CD8-positive, alpha-beta memory T cell (primary cell): ENCODE results near the gene RACGAP1. TPM values are rescaled to one million over a fixed set of nuclear protein-coding genes. Genes with fewer than 3 reads are reported as not detected.

Experiments
- CTCF ChIA-PET: fragments of 350-600 bp; sonication (Branson Sonifier 250); formaldehyde crosslinking; loops from one replicate; lab custom pipeline; 2021; ENCODE audit warnings: antibody characterized with exemption; lab: Charles Lee
- POLR2A ChIA-PET: fragments of 350-600 bp; sonication (Branson Sonifier 250); formaldehyde crosslinking; loops from one replicate; lab custom pipeline; 2021; ENCODE audit warnings: antibody characterized with exemption; lab: Charles Lee
- DNase-seq, 5 donors: peaks; one replicate each; pipeline versions ENCODE4 v3.0.0 to v3.0.0-alpha.2; 2020 to 2022; ENCODE audit warnings: mixed read lengths in 1 of 5
- H3K27ac ChIP-seq: one replicate; pipeline ENCODE4 v1.7.0; 2013; ENCODE audit warnings: low read depth, mild to moderate bottlenecking, low read length, moderate library complexity
- H3K27me3 ChIP-seq: 2 replicates; pipeline ENCODE4 v1.7.0; 2013; ENCODE audit warnings: low read length, mild to moderate bottlenecking; ENCODE audit not compliant: insufficient read depth, poor library complexity, severe bottlenecking
- H3K36me3 ChIP-seq: 2 replicates; pipeline ENCODE4 v1.7.0; 2013; ENCODE audit warnings: mild to moderate bottlenecking, low read length, moderate library complexity; ENCODE audit not compliant: insufficient read depth
- H3K4me1 ChIP-seq: 2 replicates; pipeline ENCODE4 v1.7.0; 2013; ENCODE audit warnings: mild to moderate bottlenecking, low read length, moderate library complexity; ENCODE audit not compliant: insufficient read depth
- H3K4me3 ChIP-seq: 2 replicates; pipeline ENCODE4 v1.7.0; 2013; ENCODE audit warnings: mild to moderate bottlenecking, low read length
- H3K9me3 ChIP-seq: 2 replicates; pipeline ENCODE4 v1.7.0; 2013; ENCODE audit warnings: mild to moderate bottlenecking, low read length
- H3K27ac Mint-ChIP-seq, 8 donors: one replicate each; pipeline ENCODE4 v1.8.0; 2020 to 2021; ENCODE audit warnings: mixed read lengths in 8 of 8, mild to moderate bottlenecking in 6 of 8, inconsistent platforms in 3 of 8, moderate library complexity in 3 of 8
- H3K27me3 Mint-ChIP-seq, 2 donors: one replicate each; pipeline ENCODE4 v1.8.0; 2020 to 2021; ENCODE audit warnings: mixed read lengths in 2 of 2, mild to moderate bottlenecking in 1 of 2, moderate library complexity in 1 of 2
- H3K36me3 Mint-ChIP-seq, 3 donors: one replicate each; pipeline ENCODE4 v1.8.0; 2020 to 2021; ENCODE audit warnings: mixed read lengths in 3 of 3, inconsistent platforms in 1 of 3, mild to moderate bottlenecking in 1 of 3
- H3K4me1 Mint-ChIP-seq, 3 donors: one replicate each; pipeline ENCODE4 v1.8.0; 2020 to 2021; ENCODE audit warnings: mixed read lengths in 3 of 3, inconsistent platforms in 1 of 3, mild to moderate bottlenecking in 1 of 3
- H3K4me3 Mint-ChIP-seq, 7 donors: one replicate each; pipeline ENCODE4 v1.8.0; 2020 to 2021; ENCODE audit warnings: mixed read lengths in 7 of 7, mild to moderate bottlenecking in 6 of 7, moderate library complexity in 4 of 7, inconsistent platforms in 2 of 7
- H3K9me3 Mint-ChIP-seq, 5 donors: one replicate each; pipeline ENCODE4 v1.8.0; 2020 to 2022; ENCODE audit warnings: mixed read lengths in 5 of 5, mild to moderate bottlenecking in 3 of 5, moderate library complexity in 2 of 5, inconsistent platforms in 1 of 5
- polyA plus RNA-seq: library from polyadenylated mRNA; unstranded; fragments of 300-500 nt; fragmentation: Illumina TruSeq; gene quantifications from one replicate; pipeline ENCODE4 v1.2.3, GENCODE V29; 2021
- total RNA-seq, 2 experiments: library from RNA; stranded (reverse); gene quantifications; one replicate each; pipeline ENCODE4 v1.2.3, GENCODE V29; 2021

RACGAP1 gene, protein sequence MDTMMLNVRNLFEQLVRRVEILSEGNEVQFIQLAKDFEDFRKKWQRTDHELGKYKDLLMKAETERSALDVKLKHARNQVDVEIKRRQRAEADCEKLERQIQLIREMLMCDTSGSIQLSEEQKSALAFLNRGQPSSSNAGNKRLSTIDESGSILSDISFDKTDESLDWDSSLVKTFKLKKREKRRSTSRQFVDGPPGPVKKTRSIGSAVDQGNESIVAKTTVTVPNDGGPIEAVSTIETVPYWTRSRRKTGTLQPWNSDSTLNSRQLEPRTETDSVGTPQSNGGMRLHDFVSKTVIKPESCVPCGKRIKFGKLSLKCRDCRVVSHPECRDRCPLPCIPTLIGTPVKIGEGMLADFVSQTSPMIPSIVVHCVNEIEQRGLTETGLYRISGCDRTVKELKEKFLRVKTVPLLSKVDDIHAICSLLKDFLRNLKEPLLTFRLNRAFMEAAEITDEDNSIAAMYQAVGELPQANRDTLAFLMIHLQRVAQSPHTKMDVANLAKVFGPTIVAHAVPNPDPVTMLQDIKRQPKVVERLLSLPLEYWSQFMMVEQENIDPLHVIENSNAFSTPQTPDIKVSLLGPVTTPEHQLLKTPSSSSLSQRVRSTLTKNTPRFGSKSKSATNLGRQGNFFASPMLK
- total RNA-seq = 10 to 100 TPM; 79.3 to 84.3 TPM
- polyA plus RNA-seq = 11.9 TPM

GRCh38 chr12:50025187-50026059, at the start of gene RACGAP1:
TSS of gene RACGAP1 (minus strand) at chr12:50025494. CDS start at chr12:50016715, 8,779 bp downstream.
- no peaks in the 10 kb centered on the region for H3K9me3 Mint-ChIP-seq
- H3K4me3 Mint-ChIP-seq = peak within 1 kb of the TSS; percentile 92 to 100 (median 98)
- DNase-seq = peak; percentile 90 to 98 (median 97)
- POLR2A ChIA-PET = interaction anchor here (0.7 to 1.0 kb wide), 5 partner anchors 15 to 702 kb away, joined by 3 to 8 read pairs (median 3); partner anchors contain the start of gene TROAP
- peak within 1 kb of the TSS; percentile 48 to 99 (median 96) for H3K27ac Mint-ChIP-seq
- peaks cover 14 to 46% (median 19%) of the 10 kb centered on the region in 3 donors for H3K4me1 Mint-ChIP-seq
- Histone ChIP-seq H3K36me3 (no peaks in the 10 kb centered on the region), H3K4me3 (peak within 1 kb of the TSS; percentile 69), H3K9me3 (no peaks in the 10 kb centered on the region), H3K4me1 (peaks cover 13% of the 10 kb centered on the region), H3K27me3 (no peaks in the 10 kb centered on the region), H3K27ac (peak within 1 kb of the TSS; percentile 65)
- CTCF ChIA-PET = interaction anchor here (0.7 to 2.3 kb wide), 6 partner anchors 10 to 86 kb away, joined by 3 to 9 read pairs (median 4); partner anchors contain the start of gene COX14
- peaks cover 0 to 3% (median 3%) of the 10 kb centered on the region in 3 donors for H3K36me3 Mint-ChIP-seq
- H3K27me3 Mint-ChIP-seq = peaks cover 0 to 5% of the 10 kb centered on the region in 2 donors

GRCh38 chr12:50073712-50074111, 48.4 kb upstream of the RACGAP1 start:
- no peaks in the 10 kb centered on the region for H3K36me3 ChIP-seq
- H3K27me3 ChIP-seq = no peaks in the 10 kb centered on the region
- ChIA-PET POLR2A (no interaction called here), CTCF (interaction anchor here (0.7 to 5.1 kb wide), 14 partner anchors 14 to 109 kb away, joined by 3 to 57 read pairs (median 6); partner anchors contain the start of gene COX14)
- Mint-ChIP-seq H3K27ac (no peak overlapping the region), H3K27me3 (peaks cover 3 to 7% of the 10 kb centered on the region in 2 donors), H3K4me3 (no peak overlapping the region), H3K36me3 (peaks cover 0 to 1% (median 0%) of the 10 kb centered on the region in 3 donors), H3K4me1 (peaks cover 5 to 12% (median 5%) of the 10 kb centered on the region in 3 donors), H3K9me3 (no peaks in the 10 kb centered on the region)
- H3K4me1 ChIP-seq = peaks cover 4% of the 10 kb centered on the region
- no peak overlapping the region for H3K27ac ChIP-seq
- no peaks in the 10 kb centered on the region for H3K9me3 ChIP-seq
- DNase-seq = peak in 1 of 5 donors; percentile 33
- H3K4me3 ChIP-seq = no peak overlapping the region

DNA sequence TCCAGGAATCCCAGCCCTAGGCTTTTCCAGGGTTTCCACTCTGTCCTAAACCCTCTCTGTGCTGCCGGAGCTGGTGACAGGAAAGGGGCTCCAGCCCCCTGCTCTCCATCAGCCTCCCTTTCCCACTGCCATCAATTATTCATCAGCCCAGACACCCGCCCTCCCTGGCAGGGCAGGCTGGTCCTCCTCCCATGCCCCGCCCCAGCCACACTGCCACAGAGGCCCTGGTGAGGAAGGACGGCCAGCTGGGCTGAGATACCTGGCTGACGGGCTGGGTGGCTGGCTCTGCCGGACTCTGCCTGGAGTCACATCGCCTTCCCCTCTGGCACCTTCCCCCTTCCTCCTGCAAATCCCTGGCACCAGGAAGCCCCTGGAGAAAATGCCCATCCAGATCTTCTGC, 47.9 kb upstream of the RACGAP1 start:
- Histone ChIP-seq H3K9me3 (no peaks in the 10 kb centered on the region), H3K27ac (no peak overlapping the region), H3K4me1 (peaks cover 4% of the 10 kb centered on the region), H3K4me3 (no peak overlapping the region), H3K27me3 (no peaks in the 10 kb centered on the region), H3K36me3 (no peaks in the 10 kb centered on the region)
- Mint-ChIP-seq H3K36me3 (peaks cover 0 to 1% (median 0%) of the 10 kb centered on the region in 3 donors), H3K4me3 (no peak overlapping the region), H3K27ac (no peak overlapping the region), H3K27me3 (peaks cover 3 to 7% of the 10 kb centered on the region in 2 donors), H3K9me3 (no peaks in the 10 kb centered on the region), H3K4me1 (peaks cover 5 to 12% (median 5%) of the 10 kb centered on the region in 3 donors)
- DNase-seq = peak in 1 of 5 donors; percentile 38
- ChIA-PET POLR2A (no interaction called here), CTCF (interaction anchor here (0.6 to 5.1 kb wide), 11 partner anchors 14 to 110 kb away, joined by 3 to 57 read pairs (median 5); partner anchors contain the start of gene COX14)

DNA sequence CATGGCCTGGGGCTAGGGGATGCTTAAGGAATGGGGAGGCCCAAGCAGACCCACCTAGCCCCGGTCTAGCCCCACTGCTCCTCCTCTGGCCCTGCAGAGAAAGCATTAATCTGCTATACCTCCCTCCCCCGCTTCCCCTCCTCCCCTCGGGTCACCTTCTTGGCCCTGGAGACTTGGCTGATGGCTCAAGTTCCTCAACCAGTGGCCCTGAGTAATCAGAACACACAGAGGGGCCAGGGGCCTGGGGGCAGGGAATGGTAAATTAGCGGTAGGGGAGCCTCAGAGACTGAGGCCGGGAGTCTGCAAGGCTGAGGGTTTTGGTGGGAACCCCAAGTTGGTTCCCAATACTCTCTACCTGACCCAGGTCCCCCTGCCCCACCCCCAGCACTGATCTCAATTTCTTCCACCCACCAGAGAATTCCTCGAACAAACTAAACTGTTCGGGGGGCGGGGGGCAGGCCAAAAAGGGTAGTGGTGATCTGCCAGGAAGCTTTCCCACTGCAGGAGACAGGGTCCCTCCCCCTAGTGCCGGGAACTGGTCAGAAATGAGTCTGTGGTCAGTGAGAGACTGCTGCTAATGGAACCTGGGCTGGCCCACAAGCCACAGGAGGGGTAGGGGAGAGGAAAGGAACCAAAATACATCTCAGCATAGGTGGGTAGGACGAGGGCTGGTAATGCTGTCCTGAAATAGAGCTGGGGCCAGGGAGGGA, 47.1 kb upstream of the RACGAP1 start:
- Mint-ChIP-seq H3K27me3 (peaks cover 3 to 7% of the 10 kb centered on the region in 2 donors), H3K9me3 (no peaks in the 10 kb centered on the region), H3K36me3 (peaks cover 0 to 1% (median 0%) of the 10 kb centered on the region in 3 donors), H3K4me1 (peaks cover 5 to 12% (median 5%) of the 10 kb centered on the region in 3 donors), H3K4me3 (no peak overlapping the region), H3K27ac (no peak overlapping the region)
- Histone ChIP-seq H3K4me3 (no peak overlapping the region), H3K27me3 (no peaks in the 10 kb centered on the region), H3K27ac (no peak overlapping the region), H3K4me1 (peaks cover 4% of the 10 kb centered on the region), H3K36me3 (no peaks in the 10 kb centered on the region), H3K9me3 (no peaks in the 10 kb centered on the region)
- POLR2A ChIA-PET = no interaction called here
- peak in 1 of 5 donors; percentile 38 for DNase-seq
- CTCF ChIA-PET = interaction anchor here (0.6 to 6.0 kb wide), 8 partner anchors 12 to 105 kb away, joined by 3 to 59 read pairs (median 20); partner anchors contain the start of genes COX14 and SMARCD1

- POLR2A ChIA-PET = no interaction called here
- H3K36me3 ChIP-seq = no peaks in the 10 kb centered on the region
- peak; percentile 48 to 71 (median 53) for DNase-seq
- H3K4me3 ChIP-seq = no peak overlapping the region
- peaks cover 5 to 12% (median 5%) of the 10 kb centered on the region in 3 donors for H3K4me1 Mint-ChIP-seq
- H3K9me3 ChIP-seq = no peaks in the 10 kb centered on the region
- CTCF ChIA-PET = interaction anchor here (0.6 to 7.0 kb wide), 31 partner anchors 9 to 673 kb away, joined by 3 to 69 read pairs (median 4); partner anchors contain the start of genes CERS5, COX14, SMARCD1 and TMBIM6
- H3K27ac Mint-ChIP-seq = peak overlapping the region in 1 of 8 donors; percentile 20
- no peaks in the 10 kb centered on the region for H3K27me3 ChIP-seq
- H3K9me3 Mint-ChIP-seq = no peaks in the 10 kb centered on the region
- H3K27me3 Mint-ChIP-seq = peaks cover 3 to 4% of the 10 kb centered on the region in 2 donors
- H3K36me3 Mint-ChIP-seq = peaks cover 0 to 1% (median 0%) of the 10 kb centered on the region in 3 donors
- H3K4me1 ChIP-seq = peaks cover 4% of the 10 kb centered on the region
- H3K27ac ChIP-seq = no peak overlapping the region
- peak overlapping the region in 1 of 7 donors; percentile 21 for H3K4me3 Mint-ChIP-seq
Observed at GRCh38 chr12:50070314-50071060, 45.2 kb upstream of the RACGAP1 start.

- Histone ChIP-seq H3K4me1 (no peaks in the 10 kb centered on the region), H3K36me3 (no peaks in the 10 kb centered on the region), H3K27me3 (no peaks in the 10 kb centered on the region), H3K9me3 (no peaks in the 10 kb centered on the region), H3K4me3 (no peak overlapping the region), H3K27ac (no peak overlapping the region)
- no peaks in the 10 kb centered on the region for H3K9me3 Mint-ChIP-seq
- H3K27me3 Mint-ChIP-seq = peaks cover 3 to 4% of the 10 kb centered on the region in 2 donors
- peaks cover 4 to 8% (median 5%) of the 10 kb centered on the region in 3 donors for H3K4me1 Mint-ChIP-seq
- peaks cover 0 to 1% (median 0%) of the 10 kb centered on the region in 3 donors for H3K36me3 Mint-ChIP-seq
- ChIA-PET CTCF (interaction anchor here (1.2 to 7.0 kb wide), 16 partner anchors 9 to 556 kb away, joined by 3 to 69 read pairs (median 6); partner anchors contain the start of genes CERS5, COX14 and TMBIM6), POLR2A (interaction anchor here (0.7 kb wide), 1 partner anchor 607 kb away, joined by 4 read pairs; no protein-coding TSS in a partner anchor)
- H3K27ac Mint-ChIP-seq = peak overlapping the region in 1 of 8 donors; percentile 44
- no peak overlapping the region for H3K4me3 Mint-ChIP-seq
- DNase-seq = no peak
Observed at GRCh38 chr12:50069539-50069938, 44.2 kb upstream of the RACGAP1 start.
